Naive thymus-derived CD4-positive, alpha-beta T cell (primary cell): ENCODE measurements around the gene FN1. TPM values are rescaled to one million over a fixed set of nuclear protein-coding genes. Genes with fewer than 3 reads are reported as not detected.

ENCODE experiments used
- ATAC-seq: fragments of 150-1000 bp; cut with Tn5 transposase; 2 replicates; pipeline ENCODE4 v1.10.0; 2021; ENCODE audit warnings: mild to moderate bottlenecking, moderate library complexity
- CTCF ChIA-PET: fragments of 350-600 bp; sonication (Branson Sonifier 250); formaldehyde crosslinking; loops from one replicate; lab custom pipeline; 2021; ENCODE audit warnings: antibody characterized with exemption; lab: Charles Lee
- POLR2A ChIA-PET: fragments of 350-600 bp; sonication (Branson Sonifier 250); formaldehyde crosslinking; loops from one replicate; lab custom pipeline; 2021; ENCODE audit warnings: antibody characterized with exemption, inconsistent platforms; lab: Charles Lee
- DNase-seq, 9 donors: peaks; one replicate each; pipeline versions ENCODE4 v3.0.0 to v3.0.0-alpha.2; 2020 to 2022; ENCODE audit warnings: mixed read lengths in 1 of 9
- H3K27ac ChIP-seq: one replicate; pipeline ENCODE4 v1.7.0; 2013; ENCODE audit warnings: mild to moderate bottlenecking, low read depth, low read length, moderate library complexity
- H3K27me3 ChIP-seq, 2 donors: one replicate each; pipeline ENCODE4 v1.7.0; 2013; ENCODE audit warnings: low read length in 2 of 2, mild to moderate bottlenecking in 2 of 2, moderate library complexity in 2 of 2; ENCODE audit not compliant: control insufficient read depth in 2 of 2, insufficient read depth in 2 of 2
- H3K36me3 ChIP-seq, 3 experiments: 1 replicate in 2 of 3; 2 replicates in 1 of 3; pipeline ENCODE4 v1.7.0; 2013; ENCODE audit warnings: low read length in 3 of 3, mild to moderate bottlenecking in 3 of 3, moderate library complexity in 1 of 3; ENCODE audit not compliant: insufficient read depth in 3 of 3, control insufficient read depth in 2 of 3
- H3K4me1 ChIP-seq, 2 donors: one replicate each; pipeline ENCODE4 v1.7.0; 2013; ENCODE audit warnings: low read length in 2 of 2, mild to moderate bottlenecking in 2 of 2, moderate library complexity in 1 of 2; ENCODE audit not compliant: control insufficient read depth in 2 of 2, insufficient read depth in 2 of 2
- H3K4me3 ChIP-seq: 2 replicates; pipeline ENCODE4 v1.7.0; 2013; ENCODE audit warnings: mild to moderate bottlenecking, low read length
- H3K9me3 ChIP-seq, 3 experiments: 1 replicate in 2 of 3; 2 replicates in 1 of 3; pipeline ENCODE4 v1.7.0; 2013; ENCODE audit warnings: low read length in 3 of 3; ENCODE audit not compliant: control insufficient read depth in 2 of 3
- H3K27ac Mint-ChIP-seq, 9 donors: one replicate each; pipeline ENCODE4 v1.8.0; 2020 to 2022; ENCODE audit warnings: mixed read lengths in 9 of 9, mild to moderate bottlenecking in 8 of 9, moderate library complexity in 5 of 9, inconsistent platforms in 2 of 9
- H3K27me3 Mint-ChIP-seq, 5 donors: one replicate each; pipeline ENCODE4 v1.8.0; 2021 to 2022; ENCODE audit warnings: mixed read lengths in 5 of 5, mild to moderate bottlenecking in 1 of 5
- H3K36me3 Mint-ChIP-seq, 5 donors: one replicate each; pipeline ENCODE4 v1.8.0; 2020 to 2022; ENCODE audit warnings: mixed read lengths in 5 of 5, mild to moderate bottlenecking in 3 of 5, inconsistent platforms in 1 of 5
- H3K4me1 Mint-ChIP-seq, 7 donors: one replicate each; pipeline ENCODE4 v1.8.0; 2020 to 2022; ENCODE audit warnings: mixed read lengths in 7 of 7, mild to moderate bottlenecking in 3 of 7, inconsistent platforms in 1 of 7
- H3K4me3 Mint-ChIP-seq, 10 donors: one replicate each; pipeline ENCODE4 v1.8.0; 2020 to 2022; ENCODE audit warnings: mild to moderate bottlenecking in 10 of 10, mixed read lengths in 10 of 10, moderate library complexity in 6 of 10, inconsistent platforms in 2 of 10
- H3K9me3 Mint-ChIP-seq, 11 donors: one replicate each; pipeline ENCODE4 v1.8.0; 2020 to 2022; ENCODE audit warnings: mixed read lengths in 11 of 11, mild to moderate bottlenecking in 4 of 11, inconsistent platforms in 1 of 11, moderate library complexity in 1 of 11
- intact Hi-C, 2 donors: fragments of 100-400 bp; cut with micrococcal nuclease; formaldehyde crosslinking; loops; one replicate each; pipeline ENCODE4 v1.15.1; 2023
- polyA plus RNA-seq, 2 donors: library from polyadenylated mRNA; unstranded; fragments of 300-500 nt; fragmentation: Illumina TruSeq; gene quantifications; one replicate each; pipeline ENCODE4 v1.2.3, GENCODE V29; 2021
- total RNA-seq, 6 experiments: library from RNA in 5 of 6; stranded (reverse) in 5 of 6; gene quantifications; 1 replicate in 5 of 6; 2 replicates in 1 of 6; pipeline ENCODE4 v1.2.3 and lab custom pipeline; 2021 to 2026

The FN1 gene
- total and polyA plus RNA-seq, 7 experiments from 2014 or later, result 0.13 to 2.2 (median 0.68) TPM

- H3K27me3 ChIP-seq, result no peaks in the 10 kb centered on the region
- Mint-ChIP-seq H3K4me1 (no peaks in the 10 kb centered on the region), H3K36me3 (no peaks in the 10 kb centered on the region), H3K27me3 (peaks cover 8 to 25% (median 17%) of the 10 kb centered on the region in 5 donors), H3K4me3 (no peak overlapping the region), H3K27ac (no peak overlapping the region), H3K9me3 (peaks cover 0 to 8% (median 0%) of the 10 kb centered on the region in 11 donors)
- no peaks in the 10 kb centered on the region for H3K9me3 ChIP-seq
- H3K27ac ChIP-seq, result no peak overlapping the region
- CTCF ChIA-PET, result interaction anchor here (0.7 to 2.2 kb wide), 6 partner anchors 15 to 519 kb away, joined by 3 to 16 read pairs (median 3); no protein-coding TSS in a partner anchor
- DNase-seq, result peak in 3 of 9 donors; percentile 15 to 36 (median 26)
- no peaks in the 10 kb centered on the region for H3K4me1 ChIP-seq
- H3K36me3 ChIP-seq, result no peaks in the 10 kb centered on the region
- ATAC-seq, result peak; percentile 44
- intact Hi-C loops, result loop anchor here (1.0 to 2.0 kb wide), 5 partner anchors 329 to 1212 kb away; no protein-coding TSS in a partner anchor
- H3K4me3 ChIP-seq, result no peak overlapping the region
- POLR2A ChIA-PET, result no interaction called here
These were observed 18.8 kb upstream of the FN1 start for GRCh38 chr2:215454519-215455246.

- DNase-seq, result no peak
- Histone ChIP-seq H3K9me3 (no peaks in the 10 kb centered on the region), H3K27ac (no peak overlapping the region), H3K36me3 (no peaks in the 10 kb centered on the region), H3K27me3 (no peaks in the 10 kb centered on the region), H3K4me1 (no peaks in the 10 kb centered on the region), H3K4me3 (no peak overlapping the region)
- POLR2A ChIA-PET, result no interaction called here
- Mint-ChIP-seq H3K4me1 (no peaks in the 10 kb centered on the region), H3K9me3 (peaks cover 0 to 8% (median 0%) of the 10 kb centered on the region in 11 donors), H3K4me3 (no peak overlapping the region), H3K27me3 (peaks cover 21 to 35% (median 26%) of the 10 kb centered on the region in 5 donors), H3K36me3 (no peaks in the 10 kb centered on the region), H3K27ac (no peak overlapping the region)
- no peak for ATAC-seq
- CTCF ChIA-PET, result interaction anchor here (0.9 to 1.3 kb wide), 3 partner anchors 461 to 480 kb away, joined by 3 to 6 read pairs (median 4); no protein-coding TSS in a partner anchor
- intact Hi-C loops, result no loop called here
These were observed 16.9 kb upstream of the FN1 start for GRCh38 chr2:215452725-215453124.

- no peaks in the 10 kb centered on the region for H3K36me3 Mint-ChIP-seq
- intact Hi-C loops, result no loop called here
- ATAC-seq (no peak), DNase-seq (no peak)
- no peak overlapping the region for H3K27ac Mint-ChIP-seq
- H3K4me3 Mint-ChIP-seq, result no peak overlapping the region
- peaks cover 0 to 8% (median 0%) of the 10 kb centered on the region in 11 donors for H3K9me3 Mint-ChIP-seq
- Histone ChIP-seq H3K4me3 (no peak overlapping the region), H3K27me3 (no peaks in the 10 kb centered on the region), H3K9me3 (no peaks in the 10 kb centered on the region), H3K4me1 (no peaks in the 10 kb centered on the region), H3K27ac (no peak overlapping the region), H3K36me3 (no peaks in the 10 kb centered on the region)
- H3K4me1 Mint-ChIP-seq, result no peaks in the 10 kb centered on the region
- peaks cover 27 to 40% (median 37%) of the 10 kb centered on the region in 5 donors for H3K27me3 Mint-ChIP-seq
- POLR2A ChIA-PET, result interaction anchor here (0.6 kb wide), 1 partner anchor 361 kb away, joined by 3 read pairs; no protein-coding TSS in a partner anchor
- CTCF ChIA-PET, result interaction anchor here (0.6 to 1.3 kb wide), 2 partner anchors 468 to 1845 kb away, joined by 3 to 6 read pairs; no protein-coding TSS in a partner anchor
These were observed 15.3 kb upstream of the FN1 start for GRCh38 chr2:215451012-215451756.

- no peak overlapping the region for H3K4me3 Mint-ChIP-seq
- H3K27me3 Mint-ChIP-seq, result peaks cover 27 to 44% (median 37%) of the 10 kb centered on the region in 5 donors
- no peaks in the 10 kb centered on the region for H3K36me3 Mint-ChIP-seq
- ATAC-seq (no peak), DNase-seq (no peak)
- Histone ChIP-seq H3K4me1 (no peaks in the 10 kb centered on the region), H3K4me3 (no peak overlapping the region), H3K36me3 (no peaks in the 10 kb centered on the region), H3K27ac (no peak overlapping the region), H3K27me3 (no peaks in the 10 kb centered on the region), H3K9me3 (no peaks in the 10 kb centered on the region)
- peaks cover 0 to 8% (median 0%) of the 10 kb centered on the region in 11 donors for H3K9me3 Mint-ChIP-seq
- POLR2A ChIA-PET, result no interaction called here
- CTCF ChIA-PET, result no interaction called here
- intact Hi-C loops, result no loop called here
- H3K4me1 Mint-ChIP-seq, result no peaks in the 10 kb centered on the region
- H3K27ac Mint-ChIP-seq, result no peak overlapping the region
These were observed 14.5 kb upstream of the FN1 start for GRCh38 chr2:215450188-215451011.

- H3K4me1 Mint-ChIP-seq, result no peaks in the 10 kb centered on the region
- Histone ChIP-seq H3K4me1 (no peaks in the 10 kb centered on the region), H3K27ac (no peak overlapping the region), H3K36me3 (no peaks in the 10 kb centered on the region), H3K4me3 (no peak overlapping the region), H3K27me3 (no peaks in the 10 kb centered on the region), H3K9me3 (no peaks in the 10 kb centered on the region)
- no peak overlapping the region for H3K27ac Mint-ChIP-seq
- H3K36me3 Mint-ChIP-seq, result no peaks in the 10 kb centered on the region
- ATAC-seq, result no peak
- H3K4me3 Mint-ChIP-seq, result no peak overlapping the region
- peaks cover 0 to 8% (median 0%) of the 10 kb centered on the region in 11 donors for H3K9me3 Mint-ChIP-seq
- DNase-seq, result no peak
- peaks cover 24 to 53% (median 41%) of the 10 kb centered on the region in 5 donors for H3K27me3 Mint-ChIP-seq
- POLR2A ChIA-PET, result no interaction called here
- intact Hi-C loops, result no loop called here
- CTCF ChIA-PET, result no interaction called here
These were observed 11.8 kb upstream of the FN1 start for GRCh38 chr2:215447673-215448081.

GRCh38 chr2:215447056-215447455, 11.2 kb upstream of the FN1 start:
- CTCF ChIA-PET, result interaction anchor here (0.6 to 1.7 kb wide), 2 partner anchors 177 to 484 kb away, joined by 3 to 4 read pairs; no protein-coding TSS in a partner anchor
- Mint-ChIP-seq H3K36me3 (no peaks in the 10 kb centered on the region), H3K4me3 (no peak overlapping the region), H3K9me3 (peaks cover 0 to 8% (median 0%) of the 10 kb centered on the region in 11 donors), H3K27ac (no peak overlapping the region), H3K4me1 (no peaks in the 10 kb centered on the region), H3K27me3 (peaks cover 24 to 53% (median 40%) of the 10 kb centered on the region in 5 donors)
- H3K9me3 ChIP-seq, result no peaks in the 10 kb centered on the region
- POLR2A ChIA-PET, result no interaction called here
- no peaks in the 10 kb centered on the region for H3K27me3 ChIP-seq
- H3K36me3 ChIP-seq, result no peaks in the 10 kb centered on the region
- intact Hi-C loops, result no loop called here
- H3K4me3 ChIP-seq, result no peak overlapping the region
- ATAC-seq (no peak), DNase-seq (no peak)
- no peaks in the 10 kb centered on the region for H3K4me1 ChIP-seq
- H3K27ac ChIP-seq, result no peak overlapping the region
